Measurements from ENCODE around the gene DTWD2. TPM values are rescaled to one million over a fixed set of nuclear protein-coding genes. Genes with fewer than 3 reads are reported as not detected.

DTWD2 gene
- total and polyA plus RNA-seq, 3 donors from 2014 or later, result 5.8 to 19.7 (median 15.8) TPM

GRCh38 chr5:119032656-119033055, 44.3 kb upstream of the DTWD2 start:
- no peak overlapping the region for H3K4me3 ChIP-seq
- H3K27ac ChIP-seq, result no peak overlapping the region
- H3K36me3 ChIP-seq (ENCODE audit: low read depth, missing control alignments), result no peaks in the 10 kb centered on the region
- H3K4me1 ChIP-seq, result no peaks in the 10 kb centered on the region
- WGBS, 2 donors, result 87 to 96% methylated on average over 3 of the region's 3 CpGs
- TF ChIP-seq CTCF (IDR thresholded peaks at IDR 0.05), result no peak
- TF ChIP-seq POLR2A (IDR thresholded peaks at IDR 0.05), result no peak
- no peak for DNase-seq
- H3K9me3 ChIP-seq, result no peaks in the 10 kb centered on the region
- intact Hi-C loops (cut with DNase I; ENCODE audit: low total_unique reads), result no loop called here
- no peaks in the 10 kb centered on the region for H3K27me3 ChIP-seq

- Histone ChIP-seq H3K27ac (no peak overlapping the region), H3K36me3 (ENCODE audit: low read depth, missing control alignments) (no peaks in the 10 kb centered on the region), H3K27me3 (no peaks in the 10 kb centered on the region), H3K9me3 (no peaks in the 10 kb centered on the region), H3K4me1 (no peaks in the 10 kb centered on the region), H3K4me3 (no peak overlapping the region)
- WGBS, 2 donors, result 78 to 87% methylated on average over 4 of the region's 4 CpGs
- DNase-seq, result no peak
- intact Hi-C loops (cut with DNase I; ENCODE audit: low total_unique reads), result no loop called here
- no peak for TF ChIP-seq POLR2A (IDR thresholded peaks at IDR 0.05)
- TF ChIP-seq CTCF (IDR thresholded peaks at IDR 0.05), result no peak
Observed at GRCh38 chr5:119031905-119032304, 43.6 kb upstream of the DTWD2 start.

GRCh38 chr5:119031011-119031886, 42.9 kb upstream of the DTWD2 start:
- Histone ChIP-seq H3K27ac (no peak overlapping the region), H3K27me3 (no peaks in the 10 kb centered on the region), H3K36me3 (ENCODE audit: low read depth, missing control alignments) (no peaks in the 10 kb centered on the region), H3K4me3 (no peak overlapping the region), H3K4me1 (no peaks in the 10 kb centered on the region), H3K9me3 (no peaks in the 10 kb centered on the region)
- TF ChIP-seq CTCF (IDR thresholded peaks at IDR 0.05) (no peak), POLR2A (IDR thresholded peaks at IDR 0.05) (no peak)
- DNase-seq, result no peak
- intact Hi-C loops (cut with DNase I; ENCODE audit: low total_unique reads), result no loop called here
- 73 to 77% methylated on average over 5 of the region's 5 CpGs for WGBS, 2 donors

- no peak for DNase-seq
- intact Hi-C loops (cut with DNase I; ENCODE audit: low total_unique reads), result no loop called here
Observed at GRCh38 chr5:119028575-119028974, 40.2 kb upstream of the DTWD2 start.

More at GRCh38 chr5:119028575-119028974, 40.2 kb upstream of the DTWD2 start:
- TF ChIP-seq CTCF (IDR thresholded peaks at IDR 0.05), result no peak
- TF ChIP-seq POLR2A (IDR thresholded peaks at IDR 0.05), result no peak
- H3K27me3 ChIP-seq, result no peaks in the 10 kb centered on the region
- WGBS, 2 donors, result 75 to 77% methylated on average over 5 of the region's 5 CpGs
- H3K9me3 ChIP-seq, result no peaks in the 10 kb centered on the region
- no peak overlapping the region for H3K27ac ChIP-seq
- no peak overlapping the region for H3K4me3 ChIP-seq
- no peaks in the 10 kb centered on the region for H3K36me3 ChIP-seq (ENCODE audit: low read depth, missing control alignments)
- no peaks in the 10 kb centered on the region for H3K4me1 ChIP-seq

All from testis (tissue), 3 donors.